ENCODE measurements around the gene DUSP6.

- TF ChIP-seq RCOR1 (IDR thresholded peaks at IDR 0.05; ENCODE audit: low read depth, low read length) (no peak), BHLHE40 (IDR thresholded peaks at IDR 0.05; ENCODE audit: low read depth, low read length) (no peak), NR3C1 (IDR thresholded peaks at IDR 0.05) (no peak), POLR2A (IDR thresholded peaks at IDR 0.05; ENCODE audit: low read length) (no peak), MAX (IDR thresholded peaks at IDR 0.05) (no peak), ZC3H11A (IDR thresholded peaks at IDR 0.05) (no peak), NPAS2 (CRISPR knock-in tag; IDR thresholded peaks at IDR 0.05; ENCODE audit: borderline replicate concordance) (no peak), CHD2 (IDR thresholded peaks at IDR 0.05; ENCODE audit: low read length, partially characterized antibody) (no peak), CTCF (IDR thresholded peaks at IDR 0.05) (no peak)
- TF ChIP-seq, protein P1, sequence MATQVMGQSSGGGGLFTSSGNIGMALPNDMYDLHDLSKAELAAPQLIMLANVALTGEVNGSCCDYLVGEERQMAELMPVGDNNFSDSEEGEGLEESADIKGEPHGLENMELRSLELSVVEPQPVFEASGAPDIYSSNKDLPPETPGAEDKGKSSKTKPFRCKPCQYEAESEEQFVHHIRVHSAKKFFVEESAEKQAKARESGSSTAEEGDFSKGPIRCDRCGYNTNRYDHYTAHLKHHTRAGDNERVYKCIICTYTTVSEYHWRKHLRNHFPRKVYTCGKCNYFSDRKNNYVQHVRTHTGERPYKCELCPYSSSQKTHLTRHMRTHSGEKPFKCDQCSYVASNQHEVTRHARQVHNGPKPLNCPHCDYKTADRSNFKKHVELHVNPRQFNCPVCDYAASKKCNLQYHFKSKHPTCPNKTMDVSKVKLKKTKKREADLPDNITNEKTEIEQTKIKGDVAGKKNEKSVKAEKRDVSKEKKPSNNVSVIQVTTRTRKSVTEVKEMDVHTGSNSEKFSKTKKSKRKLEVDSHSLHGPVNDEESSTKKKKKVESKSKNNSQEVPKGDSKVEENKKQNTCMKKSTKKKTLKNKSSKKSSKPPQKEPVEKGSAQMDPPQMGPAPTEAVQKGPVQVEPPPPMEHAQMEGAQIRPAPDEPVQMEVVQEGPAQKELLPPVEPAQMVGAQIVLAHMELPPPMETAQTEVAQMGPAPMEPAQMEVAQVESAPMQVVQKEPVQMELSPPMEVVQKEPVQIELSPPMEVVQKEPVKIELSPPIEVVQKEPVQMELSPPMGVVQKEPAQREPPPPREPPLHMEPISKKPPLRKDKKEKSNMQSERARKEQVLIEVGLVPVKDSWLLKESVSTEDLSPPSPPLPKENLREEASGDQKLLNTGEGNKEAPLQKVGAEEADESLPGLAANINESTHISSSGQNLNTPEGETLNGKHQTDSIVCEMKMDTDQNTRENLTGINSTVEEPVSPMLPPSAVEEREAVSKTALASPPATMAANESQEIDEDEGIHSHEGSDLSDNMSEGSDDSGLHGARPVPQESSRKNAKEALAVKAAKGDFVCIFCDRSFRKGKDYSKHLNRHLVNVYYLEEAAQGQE (IDR thresholded peaks at IDR 0.05), result no peak
Measured at GRCh38 chr12:89356069-89356665, 3.9 kb upstream of the DUSP6 start.
